ENCODE data around the gene SCD.

- TF ChIP-seq TEAD4 (IDR thresholded peaks at IDR 0.05) = no peak
- TF ChIP-seq, protein P1, sequence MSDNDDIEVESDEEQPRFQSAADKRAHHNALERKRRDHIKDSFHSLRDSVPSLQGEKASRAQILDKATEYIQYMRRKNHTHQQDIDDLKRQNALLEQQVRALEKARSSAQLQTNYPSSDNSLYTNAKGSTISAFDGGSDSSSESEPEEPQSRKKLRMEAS (IDR thresholded peaks at IDR 0.05) = no peak
- no peak for TF ChIP-seq YY1 (IDR thresholded peaks at IDR 0.05; ENCODE audit: low read depth)
- no peak for TF ChIP-seq TAF1 (IDR thresholded peaks at IDR 0.05; ENCODE audit: low read depth)
- no peak for TF ChIP-seq CREB1 (IDR thresholded peaks at IDR 0.05; ENCODE audit: low read depth)
- TF ChIP-seq EGR1 (IDR thresholded peaks at IDR 0.05) = no peak
- no peak for TF ChIP-seq RAD21 (IDR thresholded peaks at IDR 0.05; ENCODE audit: low read depth)
- TF ChIP-seq TCF12 (IDR thresholded peaks at IDR 0.05; ENCODE audit: low read depth) = no peak
- no peak for TF ChIP-seq USF1 (IDR thresholded peaks at IDR 0.05)
- no peak for TF ChIP-seq NFIC (IDR thresholded peaks at IDR 0.05)
Observed at GRCh38 chr10:100311298-100311697, 35.7 kb upstream of the SCD start.
